Measurements from ENCODE around the gene PRKCB. TPM values are rescaled to one million over a fixed set of nuclear protein-coding genes. Genes with fewer than 3 reads are reported as not detected.

Gene PRKCB
- polyA plus RNA-seq, 2 of the 4 experiments (the other 2 are of a cell fraction): 0.09 to 0.22 TPM

- POLR2A ChIA-PET: no interaction called here
- Histone ChIP-seq H3K4me2 (no peak overlapping the region), H3K4me1 (no peaks in the 10 kb centered on the region), H3K27ac (no peak overlapping the region), H3K4me3 (no peak overlapping the region), H3K9me3 (no peaks in the 10 kb centered on the region)
- 9% methylated on average over 6 of the region's 6 CpGs for WGBS (ENCODE audit: missing lambda C conversion rate)
- ATAC-seq: no peak
- DNase-seq (ENCODE audit: low read depth in 1 of 2, low spot score in 1 of 2): no peak
- TF ChIP-seq HMGXB4 (CRISPR knock-in tag; IDR thresholded peaks at IDR 0.05; ENCODE audit: borderline replicate concordance) (no peak), RFX5 (IDR thresholded peaks at IDR 0.05) (no peak), MYC (IDR thresholded peaks at IDR 0.05; ENCODE audit: borderline replicate concordance, low read length) (no peak), HES2 (IDR thresholded peaks at IDR 0.05) (no peak), MAFK (IDR thresholded peaks at IDR 0.05; ENCODE audit: partially characterized antibody) (no peak), TP53 (CRISPR knock-in tag; IDR thresholded peaks at IDR 0.05) (no peak), POLR2AphosphoS2 (conservative IDR thresholded peaks at IDR 0.05; ENCODE audit: low read length) (no peak), ZNF302 (CRISPR knock-in tag; IDR thresholded peaks at IDR 0.05) (no peak), RAD21 (conservative IDR thresholded peaks at IDR 0.05 in 1 of 2, IDR thresholded peaks at IDR 0.05 in 1 of 2) (no peak), PBX3 (IDR thresholded peaks at IDR 0.05) (no peak), NFE2L2 (conservative IDR thresholded peaks at IDR 0.05; ENCODE audit: low read length) (no peak), ZC3H11A (IDR thresholded peaks at IDR 0.05) (no peak), EHF (CRISPR knock-in tag; IDR thresholded peaks at IDR 0.05) (no peak), CBX8 (IDR thresholded peaks at IDR 0.05) (no peak), REST (IDR thresholded peaks at IDR 0.05) (no peak), RNF2 (IDR thresholded peaks at IDR 0.05; ENCODE audit: borderline replicate concordance, low read depth) (no peak), HOXB13 (CRISPR knock-in tag; IDR thresholded peaks at IDR 0.05; ENCODE audit: low read depth) (no peak), KDM5A (IDR thresholded peaks at IDR 0.05) (no peak), CHD4 (IDR thresholded peaks at IDR 0.05; ENCODE audit: borderline replicate concordance) (no peak)
- FAIRE-seq: no peak
- CTCF ChIA-PET: interaction anchor here (1.9 kb wide), 1 partner anchor 31 kb away, joined by 7 read pairs; no protein-coding TSS in a partner anchor
Observed at GRCh38 chr16:23979441-23979840, 143.7 kb downstream of the PRKCB start.

- no peak overlapping the region for H3K27ac ChIP-seq
- CTCF ChIA-PET: no interaction called here
- FAIRE-seq: no peak
Observed at GRCh38 chr16:23979982-23980381, 144.2 kb downstream of the PRKCB start.

More at GRCh38 chr16:23979982-23980381, 144.2 kb downstream of the PRKCB start:
- no peak overlapping the region for H3K4me3 ChIP-seq
- H3K9me3 ChIP-seq: no peaks in the 10 kb centered on the region
- WGBS (ENCODE audit: missing lambda C conversion rate): 0% methylated on average over 4 of the region's 4 CpGs
- TF ChIP-seq NR3C1 (IDR thresholded peaks at IDR 0.05): no peak
- no peak for TF ChIP-seq KDM1A (IDR thresholded peaks at IDR 0.05; ENCODE audit: low read depth)
- no peak for TF ChIP-seq PBX3 (IDR thresholded peaks at IDR 0.05)
- TF ChIP-seq JUNB (IDR thresholded peaks at IDR 0.05): no peak
- POLR2A ChIA-PET: no interaction called here
- ATAC-seq (no peak), DNase-seq (ENCODE audit: low read depth in 1 of 2, low spot score in 1 of 2) (no peak)
- no peak overlapping the region for H3K4me2 ChIP-seq
- no peaks in the 10 kb centered on the region for H3K4me1 ChIP-seq

All from A549 (cell line).